Measurements from ENCODE around the gene CELF5. TPM values are rescaled to one million over a fixed set of nuclear protein-coding genes. Genes with fewer than 3 reads are reported as not detected.

CELF5 gene
- total RNA-seq, 1 donor from 2014 or later: not detected

GRCh38 chr19:3322199-3322978 lies 97.9 kb downstream of the CELF5 start:
- Histone ChIP-seq H3K27ac (replicated peaks) (no peak overlapping the region), H3K9me3 (replicated peaks) (no peaks in the 10 kb centered on the region), H3K27me3 (ENCODE audit: low read depth) (peaks cover 44% of the 10 kb centered on the region), H3K4me1 (no peaks in the 10 kb centered on the region), H3K4me3 (no peak overlapping the region), H3K36me3 (no peaks in the 10 kb centered on the region)
- no peak for DNase-seq
- intact Hi-C loops (cut with micrococcal nuclease): no loop called here
- no peak for TF ChIP-seq CTCF (IDR thresholded peaks at IDR 0.05; ENCODE audit: borderline replicate concordance)

- Histone ChIP-seq H3K4me1 (no peaks in the 10 kb centered on the region), H3K36me3 (no peaks in the 10 kb centered on the region), H3K27me3 (ENCODE audit: low read depth) (peaks cover 38% of the 10 kb centered on the region), H3K27ac (replicated peaks) (no peak overlapping the region), H3K9me3 (replicated peaks) (no peaks in the 10 kb centered on the region), H3K4me3 (no peak overlapping the region)
- TF ChIP-seq CTCF (IDR thresholded peaks at IDR 0.05; ENCODE audit: borderline replicate concordance): no peak
- DNase-seq: no peak
- intact Hi-C loops (cut with micrococcal nuclease): no loop called here
Measured at GRCh38 chr19:3323026-3323425, 98.6 kb downstream of the CELF5 start.

GRCh38 chr19:3323658-3324057 lies 99.2 kb downstream of the CELF5 start:
- TF ChIP-seq CTCF (IDR thresholded peaks at IDR 0.05; ENCODE audit: borderline replicate concordance): no peak
- Histone ChIP-seq H3K4me3 (no peak overlapping the region), H3K9me3 (replicated peaks) (no peaks in the 10 kb centered on the region), H3K36me3 (no peaks in the 10 kb centered on the region), H3K4me1 (no peaks in the 10 kb centered on the region), H3K27me3 (ENCODE audit: low read depth) (peaks cover 32% of the 10 kb centered on the region), H3K27ac (replicated peaks) (no peak overlapping the region)
- intact Hi-C loops (cut with micrococcal nuclease): no loop called here
- no peak for DNase-seq

GRCh38 chr19:3324405-3324856 lies 100.0 kb downstream of the CELF5 start:
- no peaks in the 10 kb centered on the region for H3K36me3 ChIP-seq
- peaks cover 26% of the 10 kb centered on the region for H3K27me3 ChIP-seq (ENCODE audit: low read depth)
- H3K27ac ChIP-seq (replicated peaks): no peak overlapping the region
- intact Hi-C loops (cut with micrococcal nuclease): no loop called here
- peak; percentile 76 for TF ChIP-seq CTCF (IDR thresholded peaks at IDR 0.05; ENCODE audit: borderline replicate concordance)
- peak; percentile 53 for DNase-seq
- no peaks in the 10 kb centered on the region for H3K4me1 ChIP-seq
- H3K4me3 ChIP-seq: no peak overlapping the region
- H3K9me3 ChIP-seq (replicated peaks): no peaks in the 10 kb centered on the region

GRCh38 chr19:3325451-3325850 lies 101.0 kb downstream of the CELF5 start:
- no peaks in the 10 kb centered on the region for H3K36me3 ChIP-seq
- TF ChIP-seq CTCF (IDR thresholded peaks at IDR 0.05; ENCODE audit: borderline replicate concordance): no peak
- no peak for DNase-seq
- H3K4me1 ChIP-seq: no peaks in the 10 kb centered on the region
- no peaks in the 10 kb centered on the region for H3K9me3 ChIP-seq (replicated peaks)
- intact Hi-C loops (cut with micrococcal nuclease): loop anchor here (5.0 kb wide), 1 partner anchor 147 kb away; no protein-coding TSS in a partner anchor
- peaks cover 15% of the 10 kb centered on the region for H3K27me3 ChIP-seq (ENCODE audit: low read depth)
- H3K4me3 ChIP-seq: no peak overlapping the region
- H3K27ac ChIP-seq (replicated peaks): no peak overlapping the region

Measured in left ventricle myocardium inferior (tissue), 1 donor.